GM20000 (cell line): ENCODE results near the gene SLC3A2.
"Not testable (repeated sequence)": the region's sequence is repeated elsewhere in the genome, so short reads cannot be mapped to it uniquely, and the experiment has no call there.

Source experiments
- DNase-seq: peaks from one replicate; pipeline ENCODE4 v3.0.0; 2012; ENCODE audit warnings: low spot score
- TF ChIP-seq, protein P1 (sequence below): IDR thresholded peaks from 2 replicates; pipeline ENCODE4 v1.5.1; 2012; ENCODE audit warnings: mild to moderate bottlenecking, control low read depth; ENCODE audit errors: extremely low read depth, missing control alignments

Gene SLC3A2

DNA sequence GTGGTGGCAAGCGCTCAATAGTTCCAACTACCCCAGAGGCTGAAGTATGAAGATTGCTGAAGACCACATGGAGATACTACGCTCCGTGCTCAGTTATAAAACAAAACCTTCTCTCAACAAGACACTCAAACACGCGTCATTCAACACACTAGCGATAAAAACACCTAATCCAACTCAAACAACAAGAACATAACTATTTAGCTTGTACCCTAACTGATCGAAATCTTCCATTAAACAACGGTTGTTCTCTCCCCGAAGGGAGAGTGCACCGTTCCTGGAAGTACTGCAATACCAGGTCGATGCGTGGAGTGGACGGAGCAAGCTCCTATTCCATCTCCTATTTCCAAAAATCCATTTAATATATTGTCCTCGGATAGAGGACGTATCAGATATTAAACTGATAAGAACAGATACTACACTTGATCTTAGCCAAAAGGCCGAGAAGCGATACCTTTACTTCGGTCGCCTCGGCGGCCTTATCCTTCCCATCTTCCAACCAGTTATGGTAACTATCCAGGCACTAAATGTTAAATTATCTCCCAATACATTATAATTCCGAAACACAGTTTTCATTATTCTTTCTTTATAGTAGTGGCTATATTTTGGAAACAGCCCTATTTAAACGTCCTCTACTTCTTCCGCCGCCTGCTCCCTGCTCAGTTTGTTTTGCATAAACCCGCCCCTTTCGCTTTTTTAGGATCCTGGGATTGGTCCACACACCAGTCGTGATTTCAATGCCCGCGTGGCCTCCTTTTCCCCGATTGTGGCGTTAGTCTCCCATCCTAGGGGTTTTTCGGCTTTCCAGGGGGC is 39.1 kb upstream of the SLC3A2 start:
- DNase-seq: peak; percentile 87
- TF ChIP-seq, protein P1, sequence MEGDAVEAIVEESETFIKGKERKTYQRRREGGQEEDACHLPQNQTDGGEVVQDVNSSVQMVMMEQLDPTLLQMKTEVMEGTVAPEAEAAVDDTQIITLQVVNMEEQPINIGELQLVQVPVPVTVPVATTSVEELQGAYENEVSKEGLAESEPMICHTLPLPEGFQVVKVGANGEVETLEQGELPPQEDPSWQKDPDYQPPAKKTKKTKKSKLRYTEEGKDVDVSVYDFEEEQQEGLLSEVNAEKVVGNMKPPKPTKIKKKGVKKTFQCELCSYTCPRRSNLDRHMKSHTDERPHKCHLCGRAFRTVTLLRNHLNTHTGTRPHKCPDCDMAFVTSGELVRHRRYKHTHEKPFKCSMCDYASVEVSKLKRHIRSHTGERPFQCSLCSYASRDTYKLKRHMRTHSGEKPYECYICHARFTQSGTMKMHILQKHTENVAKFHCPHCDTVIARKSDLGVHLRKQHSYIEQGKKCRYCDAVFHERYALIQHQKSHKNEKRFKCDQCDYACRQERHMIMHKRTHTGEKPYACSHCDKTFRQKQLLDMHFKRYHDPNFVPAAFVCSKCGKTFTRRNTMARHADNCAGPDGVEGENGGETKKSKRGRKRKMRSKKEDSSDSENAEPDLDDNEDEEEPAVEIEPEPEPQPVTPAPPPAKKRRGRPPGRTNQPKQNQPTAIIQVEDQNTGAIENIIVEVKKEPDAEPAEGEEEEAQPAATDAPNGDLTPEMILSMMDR: no peak

DNA sequence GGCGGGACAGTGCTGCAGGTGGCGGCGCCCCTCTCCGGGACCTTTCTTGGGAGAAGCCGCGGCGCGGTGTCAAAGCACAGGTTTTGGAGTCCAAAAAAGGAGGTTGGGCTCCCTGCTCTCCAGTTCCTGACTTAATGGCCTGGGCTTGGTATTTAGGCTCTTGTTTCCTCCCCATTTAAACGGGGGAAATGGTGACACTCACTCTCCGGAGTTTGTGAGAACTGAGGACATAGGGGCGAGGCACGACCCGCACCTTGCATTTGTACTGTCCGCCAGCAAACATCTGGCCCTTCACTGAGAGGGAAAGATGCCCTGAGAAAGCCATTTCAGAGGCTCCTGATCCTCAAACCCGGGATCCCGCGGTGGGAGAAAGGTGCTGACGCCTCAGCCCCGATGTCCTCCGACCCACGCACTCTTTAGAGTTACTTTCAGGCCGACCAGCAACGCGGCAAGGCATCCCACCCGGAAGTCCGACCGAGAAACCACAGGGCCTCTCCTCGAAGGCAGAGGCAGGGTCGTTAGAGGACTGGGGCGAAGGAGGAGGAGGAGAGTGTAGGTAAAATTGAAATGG is 38.4 kb upstream of the SLC3A2 start:
- TF ChIP-seq, protein P1: no peak
- DNase-seq: peak; percentile 26

DNA sequence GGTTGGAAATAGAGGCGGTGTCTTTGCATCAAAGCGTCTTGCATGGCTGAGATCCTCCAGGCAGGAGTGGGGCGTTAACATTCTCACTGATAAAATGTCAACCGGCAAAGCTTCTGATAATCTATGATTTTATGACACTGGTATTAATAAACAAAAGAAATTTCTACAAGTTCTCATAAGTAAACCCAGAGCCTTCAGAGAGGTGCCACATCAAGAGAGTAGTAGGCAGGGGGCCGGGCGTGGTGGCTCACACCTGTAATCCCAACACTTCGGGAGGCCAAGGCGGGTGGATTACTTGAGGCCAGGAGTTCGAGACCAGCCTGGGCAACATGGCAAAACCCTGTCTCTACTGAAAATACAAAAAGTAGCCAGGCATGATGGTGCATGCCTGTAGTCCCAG is 37.8 kb upstream of the SLC3A2 start:
- DNase-seq: not testable (repeated sequence)

DNA sequence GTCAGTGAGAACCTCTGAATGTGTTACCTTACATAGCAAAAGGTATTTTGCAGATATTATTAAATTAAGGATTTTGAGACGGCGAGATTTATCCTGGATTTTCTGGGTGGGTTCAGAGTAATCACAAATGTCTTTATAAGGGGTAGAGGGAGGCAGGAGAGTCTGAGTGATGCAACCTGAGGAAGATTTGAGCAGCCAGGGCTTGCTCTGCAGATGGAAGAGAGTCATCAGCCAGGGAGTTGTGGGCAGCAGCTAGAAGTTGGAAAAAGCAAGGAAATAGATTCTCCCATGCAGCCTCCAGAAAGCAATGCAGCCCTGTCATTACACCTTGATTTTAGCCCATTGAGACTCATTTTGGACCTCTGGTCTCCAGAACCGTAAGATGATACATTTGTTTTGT is 37.2 kb upstream of the SLC3A2 start:
- no peak for DNase-seq
- TF ChIP-seq, protein P1: no peak

DNA sequence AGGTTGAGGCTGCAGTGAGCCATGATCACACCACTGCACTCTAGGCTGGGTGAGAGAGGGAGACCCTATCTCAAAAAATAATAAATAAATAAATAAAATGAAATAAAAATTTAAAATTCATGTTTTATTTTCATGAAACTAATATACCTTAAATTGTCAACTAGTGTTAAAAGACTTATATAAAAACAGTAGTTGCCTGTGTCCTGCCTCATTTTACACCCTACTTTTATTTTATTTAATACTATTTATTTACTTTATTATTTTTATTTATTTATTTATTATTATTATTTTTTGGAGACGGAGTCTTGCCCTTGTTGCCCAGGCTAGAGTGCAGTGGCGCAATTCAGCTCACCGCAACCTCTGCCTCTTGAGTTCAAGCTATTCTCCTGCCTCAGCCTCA is 36.5 kb upstream of the SLC3A2 start:
- no peak for DNase-seq
- TF ChIP-seq, protein P1: no peak

DNA sequence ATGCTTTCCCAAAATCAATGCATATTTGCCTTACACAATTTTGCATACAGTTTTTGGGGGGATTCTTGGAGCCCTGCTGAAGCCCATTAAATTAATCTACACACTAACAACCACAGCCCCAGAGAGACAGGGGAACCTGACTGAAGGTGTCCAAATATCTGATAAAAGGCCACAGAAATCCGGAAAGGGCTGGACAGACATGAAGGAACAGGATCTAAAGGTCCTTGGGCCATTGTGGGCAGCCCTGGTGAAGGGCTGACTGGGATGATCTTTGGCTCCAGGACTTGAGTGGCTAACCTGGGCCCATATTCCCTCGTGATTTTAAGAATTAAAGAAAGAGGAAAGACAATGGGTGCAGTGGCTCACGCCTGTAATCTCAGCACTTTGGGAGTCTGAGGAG is 34.5 kb upstream of the SLC3A2 start:
- no peak for DNase-seq
- TF ChIP-seq, protein P1: no peak

DNA sequence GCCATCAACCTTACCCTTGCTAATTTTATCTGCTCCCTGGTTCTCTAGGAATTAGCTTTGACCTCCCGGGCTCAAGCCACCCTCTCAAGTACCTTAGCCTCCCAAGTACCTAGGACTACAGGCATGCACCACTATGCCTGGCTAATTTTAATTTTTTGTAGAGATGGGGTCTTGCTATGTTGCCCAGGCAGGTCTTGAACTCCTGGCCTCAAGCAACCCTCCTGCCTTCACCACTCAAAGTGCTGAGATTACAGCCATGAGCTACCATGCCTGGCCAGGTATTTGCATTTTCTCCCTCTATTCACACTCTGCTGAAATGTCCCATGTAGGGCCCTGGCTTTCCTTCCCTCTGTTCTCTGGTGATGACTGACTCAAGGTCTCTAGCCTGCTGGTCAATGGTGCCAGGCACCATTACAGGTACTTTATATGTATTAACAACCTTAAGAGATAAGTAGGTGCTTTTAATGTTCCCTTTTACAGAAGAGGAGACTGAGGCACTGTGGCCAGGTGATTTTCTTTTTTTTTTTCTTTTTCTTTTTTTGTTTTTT is 32.9 kb upstream of the SLC3A2 start:
- DNase-seq: no peak
- TF ChIP-seq, protein P1: no peak
